Measurements from ENCODE around the gene DAP.

Gene DAP

GRCh38 chr5:10760921-10761184, 181 bp downstream of the DAP start:
- DNase-seq (ENCODE audit: low spot score), result no peak

GRCh38 chr5:10760096-10760920, 726 bp downstream of the DAP start:
- DNase-seq (ENCODE audit: low spot score), result peak; percentile 49

- no peak for DNase-seq (ENCODE audit: low spot score)
Observed at GRCh38 chr5:10759111-10759510, 1.9 kb downstream of the DAP start.

- no peak for DNase-seq (ENCODE audit: low spot score)
Observed at GRCh38 chr5:10757922-10758555, 3.0 kb downstream of the DAP start.

GRCh38 chr5:10757043-10757442, 4.0 kb downstream of the DAP start:
- no peak for DNase-seq (ENCODE audit: low spot score)

GRCh38 chr5:10756549-10756948, 4.5 kb downstream of the DAP start:
- no peak for DNase-seq (ENCODE audit: low spot score)

GRCh38 chr5:10753178-10753577, 7.9 kb downstream of the DAP start:
- DNase-seq (ENCODE audit: low spot score), result no peak

- no peak for DNase-seq (ENCODE audit: low spot score)
Observed at GRCh38 chr5:10752451-10752850, 8.6 kb downstream of the DAP start.

- no peak for DNase-seq (ENCODE audit: low spot score)
Observed at GRCh38 chr5:10750909-10751308, 10.1 kb downstream of the DAP start.

- no peak for DNase-seq (ENCODE audit: low spot score)
Observed at GRCh38 chr5:10747678-10748622, 13.1 kb downstream of the DAP start.

GRCh38 chr5:10746711-10747110, 14.3 kb downstream of the DAP start:
- DNase-seq (ENCODE audit: low spot score), result no peak

- DNase-seq (ENCODE audit: low spot score), result no peak
Observed at GRCh38 chr5:10745133-10745532, 15.9 kb downstream of the DAP start.

GRCh38 chr5:10744681-10745080, 16.4 kb downstream of the DAP start:
- no peak for DNase-seq (ENCODE audit: low spot score)

- DNase-seq (ENCODE audit: low spot score), result no peak
Observed at GRCh38 chr5:10743951-10744350, 17.1 kb downstream of the DAP start.

GRCh38 chr5:10743526-10743925, 17.5 kb downstream of the DAP start:
- DNase-seq (ENCODE audit: low spot score), result no peak

GRCh38 chr5:10741661-10742060, 19.4 kb downstream of the DAP start:
- no peak for DNase-seq (ENCODE audit: low spot score)

GRCh38 chr5:10740384-10740783, 20.6 kb downstream of the DAP start:
- DNase-seq (ENCODE audit: low spot score), result no peak

GRCh38 chr5:10737880-10738279, 23.2 kb downstream of the DAP start:
- DNase-seq (ENCODE audit: low spot score), result no peak

GRCh38 chr5:10736808-10737207, 24.2 kb downstream of the DAP start:
- DNase-seq (ENCODE audit: low spot score), result no peak

GRCh38 chr5:10736354-10736753, 24.7 kb downstream of the DAP start:
- DNase-seq (ENCODE audit: low spot score), result no peak

- no peak for DNase-seq (ENCODE audit: low spot score)
Observed at GRCh38 chr5:10735569-10736276, 25.3 kb downstream of the DAP start.

- no peak for DNase-seq (ENCODE audit: low spot score)
Observed at GRCh38 chr5:10734832-10735523, 26.1 kb downstream of the DAP start.

Data from HuH-7.5 (cell line).